ENCODE data around the gene NFXL1. TPM values are rescaled to one million over a fixed set of nuclear protein-coding genes. Genes with fewer than 3 reads are reported as not detected.

Gene NFXL1
- total RNA-seq, 1 experiment from 2014 or later: 3.4 TPM

- no peaks in the 10 kb centered on the region for H3K4me1 ChIP-seq (replicated peaks)
- no peaks in the 10 kb centered on the region for H3K9me3 ChIP-seq (replicated peaks)
- H3K27ac ChIP-seq: no peak overlapping the region
- DNase-seq (ENCODE audit: low read depth in 1 of 2, low spot score in 2 of 2): no peak
- H3K4me3 ChIP-seq: no peak overlapping the region
- peaks cover 15% of the 10 kb centered on the region for H3K36me3 ChIP-seq
- H3K27me3 ChIP-seq (replicated peaks): no peaks in the 10 kb centered on the region
Measured at GRCh38 chr4:47873877-47874541, 40.4 kb downstream of the NFXL1 start.

- Histone ChIP-seq H3K27me3 (replicated peaks) (no peaks in the 10 kb centered on the region), H3K9me3 (replicated peaks) (no peaks in the 10 kb centered on the region), H3K36me3 (no peaks in the 10 kb centered on the region), H3K4me1 (replicated peaks) (no peaks in the 10 kb centered on the region), H3K27ac (no peak overlapping the region), H3K4me3 (no peak overlapping the region)
- no peak for DNase-seq (ENCODE audit: low read depth in 1 of 2, low spot score in 2 of 2)
Measured at GRCh38 chr4:47863486-47863885, 50.9 kb downstream of the NFXL1 start.

GRCh38 chr4:47862297-47862696, 52.1 kb downstream of the NFXL1 start:
- Histone ChIP-seq H3K4me1 (replicated peaks) (no peaks in the 10 kb centered on the region), H3K36me3 (no peaks in the 10 kb centered on the region), H3K9me3 (replicated peaks) (no peaks in the 10 kb centered on the region), H3K27ac (no peak overlapping the region), H3K27me3 (replicated peaks) (no peaks in the 10 kb centered on the region), H3K4me3 (no peak overlapping the region)
- no peak for DNase-seq (ENCODE audit: low read depth in 1 of 2, low spot score in 2 of 2)

- Histone ChIP-seq H3K4me3 (no peak overlapping the region), H3K36me3 (no peaks in the 10 kb centered on the region), H3K4me1 (replicated peaks) (no peaks in the 10 kb centered on the region), H3K27ac (no peak overlapping the region), H3K9me3 (replicated peaks) (no peaks in the 10 kb centered on the region), H3K27me3 (replicated peaks) (no peaks in the 10 kb centered on the region)
- DNase-seq (ENCODE audit: low read depth in 1 of 2, low spot score in 2 of 2): no peak
Measured at GRCh38 chr4:47860305-47860704, 54.1 kb downstream of the NFXL1 start.

DNA sequence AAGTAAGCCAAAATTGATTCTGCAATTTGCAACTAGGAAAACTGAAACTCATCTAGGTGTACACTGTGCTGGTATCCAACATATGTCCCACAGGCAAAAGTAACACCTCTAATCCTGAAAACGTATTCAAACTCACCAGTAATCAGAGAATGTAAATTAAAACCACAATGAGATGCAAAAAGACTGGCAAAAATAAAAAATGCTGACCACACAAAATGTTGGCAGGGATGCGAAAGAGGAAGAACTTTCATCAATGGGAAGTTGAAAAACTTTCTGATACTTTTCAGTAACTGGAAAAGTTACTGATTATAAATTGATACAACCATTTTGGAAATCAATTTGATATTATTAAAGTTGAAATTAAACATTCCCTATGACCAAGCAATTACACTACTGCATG, 56.4 kb downstream of the NFXL1 start:
- no peak overlapping the region for H3K27ac ChIP-seq
- H3K4me1 ChIP-seq (replicated peaks): no peaks in the 10 kb centered on the region

GRCh38 chr4:47856713-47857112, 57.7 kb downstream of the NFXL1 start:
- no peaks in the 10 kb centered on the region for H3K4me1 ChIP-seq (replicated peaks)
- H3K27ac ChIP-seq: no peak overlapping the region
- no peak overlapping the region for H3K4me3 ChIP-seq
- no peaks in the 10 kb centered on the region for H3K9me3 ChIP-seq (replicated peaks)
- no peak for DNase-seq (ENCODE audit: low read depth in 1 of 2, low spot score in 2 of 2)
- H3K27me3 ChIP-seq (replicated peaks): no peaks in the 10 kb centered on the region
- no peaks in the 10 kb centered on the region for H3K36me3 ChIP-seq

More for the DNA sequence above, 56.4 kb downstream of the NFXL1 start:
- H3K4me3 ChIP-seq: no peak overlapping the region
- no peaks in the 10 kb centered on the region for H3K27me3 ChIP-seq (replicated peaks)
- H3K9me3 ChIP-seq (replicated peaks): no peaks in the 10 kb centered on the region
- no peaks in the 10 kb centered on the region for H3K36me3 ChIP-seq
- DNase-seq (ENCODE audit: low read depth in 1 of 2, low spot score in 2 of 2): no peak

- H3K4me3 ChIP-seq: no peak overlapping the region
- H3K36me3 ChIP-seq: no peaks in the 10 kb centered on the region
- H3K9me3 ChIP-seq (replicated peaks): no peaks in the 10 kb centered on the region
- no peaks in the 10 kb centered on the region for H3K4me1 ChIP-seq (replicated peaks)
- DNase-seq (ENCODE audit: low read depth in 1 of 2, low spot score in 2 of 2): no peak
- H3K27me3 ChIP-seq (replicated peaks): no peaks in the 10 kb centered on the region
- no peak overlapping the region for H3K27ac ChIP-seq
Measured at GRCh38 chr4:47855350-47855749, 59.0 kb downstream of the NFXL1 start.

GRCh38 chr4:47852136-47852535, 62.2 kb downstream of the NFXL1 start:
- H3K4me3 ChIP-seq: no peak overlapping the region

DNA sequence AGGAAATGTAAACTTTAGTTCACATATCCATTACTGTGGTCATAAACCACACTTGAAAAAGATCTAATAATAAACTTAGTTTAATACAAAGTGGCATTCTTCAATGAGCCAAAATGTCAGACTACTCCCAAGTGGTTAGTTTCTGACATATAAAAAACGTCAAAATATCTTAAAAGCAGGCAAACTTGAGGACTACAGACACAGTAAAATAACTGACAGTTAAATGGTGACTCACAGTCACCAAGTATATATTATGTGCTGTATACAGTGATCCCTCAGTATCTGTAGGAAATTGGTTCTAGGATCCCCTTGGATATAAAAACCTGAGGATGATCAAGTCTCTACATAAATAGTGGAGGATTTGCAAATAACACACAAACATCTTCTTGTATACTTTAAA, 64.9 kb downstream of the NFXL1 start:
- no peaks in the 10 kb centered on the region for H3K36me3 ChIP-seq
- H3K4me1 ChIP-seq (replicated peaks): no peaks in the 10 kb centered on the region
- H3K9me3 ChIP-seq (replicated peaks): no peaks in the 10 kb centered on the region
- no peak for DNase-seq (ENCODE audit: low read depth in 1 of 2, low spot score in 2 of 2)
- no peak overlapping the region for H3K27ac ChIP-seq
- H3K4me3 ChIP-seq: no peak overlapping the region
- no peaks in the 10 kb centered on the region for H3K27me3 ChIP-seq (replicated peaks)

More at GRCh38 chr4:47852136-47852535, 62.2 kb downstream of the NFXL1 start:
- no peaks in the 10 kb centered on the region for H3K9me3 ChIP-seq (replicated peaks)
- no peak for DNase-seq (ENCODE audit: low read depth in 1 of 2, low spot score in 2 of 2)
- H3K27me3 ChIP-seq (replicated peaks): no peaks in the 10 kb centered on the region
- no peaks in the 10 kb centered on the region for H3K36me3 ChIP-seq
- no peak overlapping the region for H3K27ac ChIP-seq
- H3K4me1 ChIP-seq (replicated peaks): no peaks in the 10 kb centered on the region

DNA sequence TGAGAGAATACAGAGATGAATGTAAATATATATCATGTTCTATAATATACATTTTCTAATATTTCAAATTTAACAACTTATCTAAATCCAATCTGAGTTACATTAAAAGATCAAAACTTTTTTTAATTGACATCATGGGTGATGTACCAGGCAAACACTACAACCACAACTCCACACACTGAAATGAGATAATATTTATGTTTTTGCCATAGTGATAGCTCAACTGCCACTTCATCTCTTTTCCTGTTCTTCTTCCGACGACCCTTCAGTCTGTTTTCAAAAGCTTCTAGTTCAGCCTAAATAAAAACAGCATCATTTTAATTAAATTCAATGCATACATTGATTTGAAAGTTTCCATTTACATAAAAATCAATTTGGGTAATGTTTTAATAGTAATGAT, 66.3 kb downstream of the NFXL1 start:
- Histone ChIP-seq H3K4me1 (replicated peaks) (no peaks in the 10 kb centered on the region), H3K27ac (no peak overlapping the region), H3K27me3 (replicated peaks) (no peaks in the 10 kb centered on the region), H3K9me3 (replicated peaks) (no peaks in the 10 kb centered on the region), H3K4me3 (no peak overlapping the region), H3K36me3 (no peaks in the 10 kb centered on the region)
- DNase-seq (ENCODE audit: low read depth in 1 of 2, low spot score in 2 of 2): no peak

GRCh38 chr4:47842985-47843384, 71.4 kb downstream of the NFXL1 start:
- H3K36me3 ChIP-seq: no peaks in the 10 kb centered on the region
- no peak overlapping the region for H3K27ac ChIP-seq
- H3K4me1 ChIP-seq (replicated peaks): no peaks in the 10 kb centered on the region
- no peak overlapping the region for H3K4me3 ChIP-seq
- H3K27me3 ChIP-seq (replicated peaks): no peaks in the 10 kb centered on the region
- no peak for DNase-seq (ENCODE audit: low read depth in 1 of 2, low spot score in 2 of 2)
- no peaks in the 10 kb centered on the region for H3K9me3 ChIP-seq (replicated peaks)

DNA sequence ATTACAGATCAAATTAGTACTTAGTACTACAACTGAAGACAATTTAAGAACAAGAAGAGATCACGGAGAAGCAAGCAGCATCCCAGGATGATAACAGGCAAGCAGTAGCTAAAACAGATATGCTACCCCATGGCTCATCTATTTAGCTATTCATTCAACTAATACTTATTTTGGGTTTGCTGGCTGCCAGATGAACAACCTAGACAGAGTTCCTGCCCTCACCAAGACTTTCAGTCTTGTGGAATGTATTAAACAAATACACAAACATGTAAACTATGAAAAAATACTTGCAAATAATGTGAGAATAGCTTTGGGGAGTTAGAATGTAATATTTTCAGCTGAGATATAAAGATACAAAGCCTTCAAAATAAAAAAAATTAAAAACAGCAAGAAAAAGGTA, 74.1 kb downstream of the NFXL1 start:
- H3K4me1 ChIP-seq (replicated peaks): peaks cover 9% of the 10 kb centered on the region
- no peak for DNase-seq (ENCODE audit: low read depth in 1 of 2, low spot score in 2 of 2)
- H3K9me3 ChIP-seq (replicated peaks): no peaks in the 10 kb centered on the region
- H3K36me3 ChIP-seq: no peaks in the 10 kb centered on the region
- H3K27me3 ChIP-seq (replicated peaks): peaks cover 4% of the 10 kb centered on the region
- no peak overlapping the region for H3K4me3 ChIP-seq
- no peak overlapping the region for H3K27ac ChIP-seq

GRCh38 chr4:47839259-47839658, 75.1 kb downstream of the NFXL1 start:
- no peaks in the 10 kb centered on the region for H3K9me3 ChIP-seq (replicated peaks)
- peaks cover 9% of the 10 kb centered on the region for H3K4me1 ChIP-seq (replicated peaks)
- peaks cover 4% of the 10 kb centered on the region for H3K27me3 ChIP-seq (replicated peaks)
- no peak overlapping the region for H3K27ac ChIP-seq
- H3K4me3 ChIP-seq: no peak overlapping the region
- H3K36me3 ChIP-seq: no peaks in the 10 kb centered on the region
- no peak for DNase-seq (ENCODE audit: low read depth in 1 of 2, low spot score in 2 of 2)

GRCh38 chr4:47838445-47838844, 75.9 kb downstream of the NFXL1 start:
- H3K9me3 ChIP-seq (replicated peaks): no peaks in the 10 kb centered on the region
- no peak overlapping the region for H3K4me3 ChIP-seq
- H3K27me3 ChIP-seq (replicated peaks): peaks cover 4% of the 10 kb centered on the region
- peaks cover 9% of the 10 kb centered on the region for H3K4me1 ChIP-seq (replicated peaks)
- no peaks in the 10 kb centered on the region for H3K36me3 ChIP-seq
- no peak for DNase-seq (ENCODE audit: low read depth in 1 of 2, low spot score in 2 of 2)
- H3K27ac ChIP-seq: no peak overlapping the region

- no peak for DNase-seq (ENCODE audit: low read depth in 1 of 2, low spot score in 2 of 2)
- peaks cover 9% of the 10 kb centered on the region for H3K4me1 ChIP-seq (replicated peaks)
- H3K4me3 ChIP-seq: peak within 1 kb of the TSS; percentile 31
- H3K27me3 ChIP-seq (replicated peaks): peaks cover 4% of the 10 kb centered on the region
- no peaks in the 10 kb centered on the region for H3K9me3 ChIP-seq (replicated peaks)
- no peaks in the 10 kb centered on the region for H3K36me3 ChIP-seq
- no peak within 1 kb of the TSS for H3K27ac ChIP-seq
Measured at GRCh38 chr4:47837908-47838294, 76.5 kb downstream of the NFXL1 start, which contains the start of gene CORIN. TSS of gene CORIN (minus strand) at chr4:47838067. CDS start at chr4:47837949, 118 bp downstream.

Data from SJSA1 (cell line).